Left kidney (tissue), 8 donors: Measurements from ENCODE around the gene TMEM74B. TPM values are rescaled to one million over a fixed set of nuclear protein-coding genes. Genes with fewer than 3 reads are reported as not detected.
"Not testable (repeated sequence)": the region's sequence is repeated elsewhere in the genome, so short reads cannot be mapped to it uniquely, and the experiment has no call there.

Experiments used
- DNase-seq: peaks from one replicate; pipeline ENCODE4 v3.0.0-alpha.2; 2013
- long read RNA-seq, 8 donors: transcript quantifications; one replicate each; lab custom pipeline, GENCODE V29; 2026
- polyA plus RNA-seq: library from polyadenylated mRNA; unstranded; fragments of 120-200 nt; gene quantifications from one replicate; pipeline ENCODE4 v1.2.1, GENCODE V29; 2013; ENCODE audit not compliant: insufficient read length

TMEM74B gene
- polyA plus RNA-seq: 5.2 TPM
- long read RNA-seq, donor 1: 0 reads
- long read RNA-seq, donor 2: 0 reads
- long read RNA-seq, donor 3: 0 reads
- long read RNA-seq, donor 4: 0 reads
- long read RNA-seq, donor 5: 0 reads
- long read RNA-seq, donor 6: 0 reads
- long read RNA-seq, donor 7: 0 reads
- long read RNA-seq, donor 8: 0 reads

GRCh38 chr20:1184638-1185315 is at the start of gene TMEM74B:
TMEM74B (minus strand) TSS chr20:1184981; CDS start chr20:1183801, 1,180 bp downstream.
- no peak for DNase-seq

GRCh38 chr20:1232286-1233111 is 47.7 kb upstream of the TMEM74B start:
- no peak for DNase-seq

GRCh38 chr20:1229541-1229940 is 44.8 kb upstream of the TMEM74B start:
- DNase-seq: no peak

DNA sequence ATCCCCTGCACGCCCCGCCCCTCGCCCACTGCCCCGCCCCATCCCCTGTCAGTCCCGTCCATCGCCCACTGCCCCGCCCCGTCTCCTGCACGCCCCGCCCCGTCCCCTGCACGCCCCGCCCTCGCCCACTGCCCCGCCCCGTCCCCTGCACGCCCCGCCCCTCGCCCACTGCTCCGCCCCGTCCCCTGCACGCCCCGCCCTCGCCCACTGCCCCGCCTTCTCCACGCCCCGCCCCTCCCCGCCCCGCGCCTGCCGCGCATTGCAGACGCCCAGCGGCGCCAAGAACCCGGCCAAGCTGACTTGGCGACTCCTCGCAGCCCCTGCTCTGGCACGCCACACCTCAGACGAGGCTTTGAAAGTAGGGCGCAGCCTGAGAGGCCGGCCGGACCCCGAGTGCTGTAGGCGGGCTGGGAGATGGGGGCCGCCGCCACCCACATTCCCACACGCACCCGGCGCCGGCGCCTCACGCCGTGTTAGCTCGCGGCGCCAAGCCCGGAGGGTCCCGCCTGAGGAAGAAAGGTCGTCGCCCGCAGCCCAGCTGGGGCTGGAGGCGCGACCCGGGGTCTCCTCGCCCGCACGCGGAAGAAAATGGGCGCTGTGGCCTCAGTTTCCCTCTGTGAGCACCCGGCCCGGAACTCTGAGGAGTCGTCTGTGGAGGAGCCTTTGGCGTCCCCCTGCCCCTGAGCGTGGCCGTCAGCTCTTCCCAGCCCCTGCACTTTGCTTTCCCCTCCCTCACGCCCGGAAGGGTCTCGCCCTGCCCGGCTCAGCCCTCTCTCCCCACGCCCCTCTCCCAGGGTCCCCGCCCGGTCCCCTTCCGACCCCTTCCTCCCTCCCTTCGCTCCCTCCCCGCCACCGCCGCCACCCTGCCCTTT is 41.2 kb upstream of the TMEM74B start, which contains the start of gene RAD21L1:
RAD21L1 (plus strand) TSS at position 262 of the 872 bp plus-strand sequence. CDS start 2,410 bp downstream, outside the sequence.
- peak; percentile 31 for DNase-seq

DNA sequence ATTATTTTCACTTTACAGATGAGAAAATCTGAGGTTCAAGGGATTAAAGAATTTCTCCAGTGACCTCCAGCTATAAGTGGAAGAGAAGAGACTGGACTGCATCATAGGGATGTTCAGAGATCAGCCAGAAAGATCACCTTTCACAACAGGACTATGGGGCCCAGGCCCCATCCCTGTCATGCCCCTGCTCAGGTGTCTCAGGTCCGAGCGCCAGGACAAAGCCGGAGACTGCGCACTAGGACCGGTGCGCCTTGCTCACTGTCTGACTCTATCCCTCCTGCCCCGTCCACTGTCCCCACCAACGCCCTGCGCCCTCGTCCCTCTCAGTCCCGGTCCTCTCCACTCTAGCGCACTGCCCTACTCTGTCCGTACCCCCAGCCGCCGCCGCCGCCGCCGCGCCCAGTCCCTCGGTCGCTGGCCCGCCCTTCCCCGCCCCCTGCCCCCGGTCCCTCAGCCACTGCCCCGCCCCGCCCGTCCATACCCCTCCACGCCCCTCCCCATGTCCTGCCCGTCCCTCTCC is 40.5 kb upstream of the TMEM74B start:
- DNase-seq: no peak

- no peak for DNase-seq
Measured at GRCh38 chr20:1224205-1224890, 39.6 kb upstream of the TMEM74B start.

DNA sequence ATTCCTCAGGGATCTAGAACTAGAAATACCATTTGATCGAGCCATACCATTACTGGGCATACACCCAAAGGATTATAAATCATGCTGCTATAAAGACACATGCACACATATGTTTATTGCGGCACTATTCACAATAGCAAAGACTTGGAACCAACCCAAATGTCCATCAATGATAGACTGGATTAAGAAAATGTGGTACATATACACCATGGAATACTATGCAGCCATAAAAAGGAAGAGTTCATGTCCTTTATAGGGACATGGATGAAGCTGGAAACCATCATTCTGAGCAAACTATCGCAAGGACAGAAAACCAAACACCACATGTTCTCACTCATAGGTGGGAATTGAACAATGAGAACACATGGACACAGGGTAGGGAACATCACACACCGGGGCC is 38.0 kb upstream of the TMEM74B start:
- DNase-seq: not testable (repeated sequence)

GRCh38 chr20:1216527-1217427 is 32.0 kb upstream of the TMEM74B start:
- DNase-seq: not testable (repeated sequence)

GRCh38 chr20:1215386-1216170 is 30.8 kb upstream of the TMEM74B start:
- DNase-seq: no peak

DNA sequence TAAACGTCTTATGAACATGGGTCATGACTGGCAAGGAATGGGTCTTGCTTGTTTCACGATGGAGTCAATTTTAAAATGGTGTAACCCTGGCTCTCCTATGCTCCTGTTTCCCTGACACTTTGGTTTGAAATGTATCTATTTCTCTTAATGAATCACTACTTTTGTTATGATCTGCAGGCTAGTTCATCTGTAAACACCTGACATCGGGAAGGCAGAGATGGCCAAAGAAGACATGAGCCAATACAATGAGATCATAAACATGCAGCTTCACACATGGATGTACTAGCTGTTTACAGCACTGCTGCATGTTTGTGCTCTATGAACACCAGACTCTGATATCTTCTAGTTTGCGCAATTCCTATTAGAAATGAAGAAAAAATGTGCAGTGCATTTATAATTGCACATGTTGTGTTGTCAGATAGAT is 30.1 kb upstream of the TMEM74B start:
- no peak for DNase-seq

DNA sequence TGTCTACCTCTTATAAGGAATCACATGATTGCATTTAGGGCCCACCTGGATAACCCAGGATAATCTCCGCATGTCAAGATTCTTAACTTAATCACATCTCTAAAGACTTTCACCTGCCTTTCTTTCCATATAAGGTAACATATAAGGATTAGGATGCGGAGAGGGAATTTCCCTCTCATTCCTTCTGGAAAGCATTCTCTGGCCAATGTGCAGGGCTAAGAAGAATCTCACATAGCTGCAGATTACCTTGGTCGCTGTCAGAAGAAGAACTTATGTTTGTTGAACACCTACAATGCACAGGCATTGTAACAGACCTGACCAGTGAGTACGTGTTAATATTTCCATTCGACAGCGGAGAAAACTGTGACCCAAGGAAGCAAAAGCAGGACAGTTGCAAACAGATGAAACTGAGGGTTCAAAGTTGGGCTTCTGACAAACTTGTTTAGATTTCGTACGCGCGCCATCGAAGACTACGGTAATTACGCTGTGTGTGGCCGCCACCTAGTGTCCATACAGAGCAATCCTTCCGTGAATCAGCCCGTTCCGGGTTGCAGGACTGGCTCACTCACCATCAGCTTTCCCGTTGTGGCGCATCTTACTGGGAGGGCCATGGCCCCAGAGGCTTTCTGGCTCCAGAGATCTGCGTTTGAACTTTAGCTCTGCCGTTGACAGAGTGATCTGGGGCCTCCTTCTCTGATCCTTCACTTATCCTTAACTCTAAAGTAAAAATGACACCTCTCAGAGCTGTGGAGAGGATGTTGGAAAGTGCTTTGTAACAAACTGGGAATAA is 28.0 kb upstream of the TMEM74B start:
- DNase-seq: peak; percentile 62

- no peak for DNase-seq
Measured at GRCh38 chr20:1212023-1212422, 27.2 kb upstream of the TMEM74B start.

GRCh38 chr20:1210501-1210900 is 25.7 kb upstream of the TMEM74B start:
- DNase-seq: no peak

DNA sequence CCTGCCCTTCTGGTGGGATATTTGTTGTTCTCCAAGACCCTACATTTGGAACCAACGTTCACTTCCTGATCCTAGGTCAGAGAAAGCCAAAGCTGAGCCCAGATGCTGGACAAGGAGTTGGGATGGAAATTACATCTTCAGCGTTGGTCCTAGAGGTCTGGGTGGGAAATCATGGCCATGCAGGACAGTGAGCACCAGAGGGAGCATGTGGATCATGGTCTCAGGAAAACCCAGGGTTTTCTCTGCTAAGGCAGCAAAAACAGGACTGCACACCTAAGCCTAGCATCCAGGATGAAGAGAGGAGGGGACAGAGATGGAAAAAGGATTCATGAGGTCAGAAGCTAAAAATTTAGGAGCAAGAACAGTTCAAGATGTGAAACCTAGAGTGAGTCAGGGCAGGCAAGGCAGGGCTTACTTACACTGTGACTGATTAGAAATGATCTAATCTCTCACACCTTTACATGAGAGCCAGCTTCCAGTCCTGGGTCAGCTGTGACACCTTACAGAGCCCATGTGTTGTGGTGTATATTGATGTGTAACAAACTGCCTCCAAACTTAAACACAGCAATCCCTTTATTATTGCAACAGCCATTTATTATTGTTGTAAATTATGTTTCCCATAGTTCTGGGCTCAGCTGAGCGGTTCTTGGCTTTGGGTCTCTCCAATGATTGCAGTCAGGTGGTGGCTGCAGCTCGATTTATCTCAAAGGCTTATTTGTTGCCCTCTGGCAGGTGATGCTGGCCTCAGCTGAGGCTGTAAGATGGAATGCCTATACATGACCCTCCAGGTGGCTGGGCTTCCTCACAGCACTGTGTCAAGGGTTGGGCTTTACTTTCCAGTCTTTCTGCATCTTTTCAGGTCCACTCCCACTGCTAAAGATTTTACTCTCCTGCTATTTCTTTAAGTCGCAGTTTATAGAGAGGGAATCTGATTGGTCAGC is 24.9 kb upstream of the TMEM74B start:
- no peak for DNase-seq

DNA sequence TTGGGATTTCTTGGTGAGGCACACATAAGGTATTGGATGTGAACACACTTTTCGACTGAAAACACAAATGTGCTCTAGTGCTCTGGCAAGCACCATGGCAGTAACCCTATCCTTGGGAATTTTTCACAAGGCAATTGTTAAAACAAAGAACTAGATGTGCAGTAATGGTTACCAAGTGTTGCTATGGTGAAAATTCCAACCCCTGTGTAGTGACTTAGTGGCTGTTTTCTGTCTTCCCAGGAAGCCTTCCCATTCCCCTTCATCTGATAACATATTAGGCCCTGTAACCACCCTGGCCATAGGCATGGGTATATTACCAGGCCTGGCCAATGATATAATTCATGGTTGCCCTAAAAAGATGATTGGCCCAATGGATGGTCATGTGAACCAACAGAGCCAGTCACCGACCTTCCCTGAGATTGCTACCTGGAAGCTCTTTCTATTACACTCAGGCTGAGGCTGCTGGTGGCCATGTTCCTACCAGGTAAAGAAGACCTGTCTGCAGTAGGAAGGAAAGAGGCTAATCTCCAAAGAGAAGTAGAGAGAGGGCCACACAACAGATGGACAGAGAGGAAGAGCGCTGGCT is 22.6 kb upstream of the TMEM74B start:
- no peak for DNase-seq

DNA sequence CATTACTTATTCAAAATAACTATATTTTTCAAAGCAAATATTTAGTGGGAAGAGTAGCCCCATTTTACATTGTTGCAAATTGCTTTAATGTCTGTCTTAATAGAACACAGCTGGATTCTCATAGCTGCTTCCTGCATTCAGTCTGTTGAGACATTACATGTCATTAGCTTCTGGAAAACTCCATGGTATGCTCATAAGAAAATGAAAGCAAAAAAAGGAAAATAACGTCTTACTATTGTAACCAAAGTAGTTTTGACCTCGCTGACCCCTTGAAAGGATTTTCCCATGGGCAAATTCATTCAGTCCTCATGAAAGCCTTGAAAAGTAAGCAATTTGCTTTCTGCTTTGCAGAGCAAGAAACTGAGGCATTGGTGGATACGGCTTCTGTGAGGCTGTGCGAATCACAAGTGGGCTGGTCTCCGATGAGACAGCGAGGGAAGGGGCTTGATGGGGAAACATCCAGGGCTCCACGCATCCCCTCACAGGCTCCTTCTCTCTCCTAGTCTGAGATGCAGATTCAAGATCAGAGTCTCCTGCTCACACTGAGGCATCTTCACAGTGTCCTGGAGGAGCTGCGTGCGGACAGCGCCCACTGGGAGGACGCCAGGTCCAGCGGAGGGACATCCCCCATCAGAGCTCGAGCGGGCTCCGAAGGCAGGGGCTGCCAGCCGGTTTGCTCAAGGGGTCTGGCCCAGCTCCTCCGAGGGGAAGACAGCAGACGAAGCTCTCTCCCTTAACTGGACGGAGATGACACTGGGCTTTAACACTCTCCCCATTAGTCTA is 21.8 kb upstream of the TMEM74B start:
- DNase-seq: no peak
